Neural cell (in vitro differentiated cells): ENCODE results near the gene PRCP. TPM values are rescaled to one million over a fixed set of nuclear protein-coding genes. Genes with fewer than 3 reads are reported as not detected.

ENCODE experiments used
- H2AFZ ChIP-seq: fragments of 200-600, 300-800 bp; sonication (generic), shearing (Covaris generic); 2 replicates; pipeline ENCODE4 v1.6.0; 2014; ENCODE audit warnings: low read depth, mild to moderate bottlenecking, antibody characterized with exemption, low read length, moderate library complexity
- H3F3A ChIP-seq: fragments of 200-600 bp; shearing (Covaris generic); 2 replicates; pipeline ENCODE4 v1.6.1; 2016; ENCODE audit warnings: mild to moderate bottlenecking, moderate library complexity, mixed read lengths, antibody characterized with exemption, low read length; ENCODE audit not compliant: insufficient read depth, poor library complexity, severe bottlenecking
- H3K27ac ChIP-seq: fragments of 200-600, 300-800 bp; sonication (generic), shearing (Covaris generic); 2 replicates; pipeline ENCODE4 v1.5.1; 2014; ENCODE audit warnings: mild to moderate bottlenecking, low read length, moderate library complexity
- H3K27me3 ChIP-seq: fragments of 300-800, 200-600 bp; sonication (generic), shearing (Covaris generic); 2 replicates; pipeline ENCODE4 v1.6.0; 2014; ENCODE audit warnings: mild to moderate bottlenecking, low read depth, low read length, moderate library complexity; ENCODE audit not compliant: insufficient read depth
- H3K36me3 ChIP-seq: fragments of 300-800, 200-600 bp; sonication (generic), shearing (Covaris generic); 2 replicates; pipeline ENCODE4 v1.5.1; 2014; ENCODE audit warnings: mild to moderate bottlenecking, antibody characterized with exemption, low read length, moderate library complexity; ENCODE audit not compliant: insufficient read depth
- H3K4me2 ChIP-seq: fragments of 300-800, 200-600 bp; sonication (generic), shearing (Covaris generic); 2 replicates; pipeline ENCODE4 v1.6.0; 2014; ENCODE audit warnings: mild to moderate bottlenecking, low read length
- H3K4me3 ChIP-seq: fragments of 300-800, 200-600 bp; sonication (generic), shearing (Covaris generic); 2 replicates; pipeline ENCODE4 v1.5.1; 2014; ENCODE audit warnings: mild to moderate bottlenecking, low read length, moderate library complexity
- H3K79me2 ChIP-seq: fragments of 200-600 bp; shearing (Covaris generic); replicated peaks from 2 replicates; pipeline ENCODE4 v1.6.0; 2014; ENCODE audit warnings: mild to moderate bottlenecking, low read length, moderate library complexity; ENCODE audit not compliant: insufficient read depth
- H3K9ac ChIP-seq: fragments of 300-800, 200-600 bp; sonication (generic), shearing (Covaris generic); 2 replicates; pipeline ENCODE4 v1.6.1; 2016; ENCODE audit warnings: mild to moderate bottlenecking, low read length, mixed read lengths
- H3K9me2 ChIP-seq: fragments of 200-600 bp; shearing (Covaris generic); 2 replicates; pipeline ENCODE4 v1.6.1; 2016; ENCODE audit warnings: mild to moderate bottlenecking, low read length, mixed read lengths; ENCODE audit not compliant: insufficient read depth
- H3K9me3 ChIP-seq: fragments of 200-600, 300-800 bp; sonication (generic), shearing (Covaris generic); 2 replicates; pipeline ENCODE4 v1.6.1; 2016; ENCODE audit warnings: mild to moderate bottlenecking, mixed run types, low read length, moderate library complexity, mixed read lengths
- H4K20me1 ChIP-seq: fragments of 200-600 bp; shearing (Covaris generic); 2 replicates; pipeline ENCODE4 v1.6.1; 2016; ENCODE audit warnings: mild to moderate bottlenecking, mixed run types; ENCODE audit not compliant: insufficient read depth
- EZH2 ChIP-seq: fragments of 200-600, 300-800 bp; shearing (Covaris generic), sonication (generic); IDR thresholded peaks from 2 replicates; pipeline ENCODE4 v1.6.1; 2014; ENCODE audit warnings: antibody characterized with exemption, low read length, borderline replicate concordance, mild to moderate bottlenecking; ENCODE audit not compliant: insufficient read depth, poor library complexity, severe bottlenecking
- MXI1 ChIP-seq: fragments of 450-650 bp; conservative IDR thresholded peaks from 2 replicates; pipeline ENCODE4 v1.6.1; 2014; ENCODE audit warnings: antibody characterized with exemption, mild to moderate bottlenecking; ENCODE audit not compliant: poor library complexity, severe bottlenecking
- POLR2AphosphoS5 ChIP-seq: IDR thresholded peaks from 2 replicates; pipeline ENCODE4 v1.6.1; 2012
- SMC3 ChIP-seq: fragments of 450-650 bp; conservative IDR thresholded peaks from 2 replicates; pipeline ENCODE4 v1.6.1; 2014; ENCODE audit warnings: antibody characterized with exemption, mild to moderate bottlenecking, moderate library complexity; ENCODE audit not compliant: poor library complexity
- TAF1 ChIP-seq: IDR thresholded peaks from 2 replicates; pipeline ENCODE4 v1.6.1; 2012; ENCODE audit warnings: low read depth
- polyA plus RNA-seq: library from polyadenylated mRNA; depleted of rRNA; stranded (reverse); fragments of >200 nt; gene quantifications from 2 replicates; pipeline ENCODE4 v1.2.3, GENCODE V29; 2014
- TF ChIP-seq, protein P1 (sequence below): fragments of 450-650 bp; IDR thresholded peaks from 2 replicates; pipeline ENCODE4 v1.5.1; 2014; ENCODE audit warnings: antibody characterized with exemption, mild to moderate bottlenecking, moderate library complexity; ENCODE audit not compliant: poor library complexity, severe bottlenecking
- TF ChIP-seq, protein P2 (sequence below): IDR thresholded peaks from 2 replicates; pipeline ENCODE4 v1.6.1; 2012; ENCODE audit warnings: borderline replicate concordance

Gene PRCP
- polyA plus RNA-seq, 1 donor from 2014 or later: 6.1 TPM

DNA sequence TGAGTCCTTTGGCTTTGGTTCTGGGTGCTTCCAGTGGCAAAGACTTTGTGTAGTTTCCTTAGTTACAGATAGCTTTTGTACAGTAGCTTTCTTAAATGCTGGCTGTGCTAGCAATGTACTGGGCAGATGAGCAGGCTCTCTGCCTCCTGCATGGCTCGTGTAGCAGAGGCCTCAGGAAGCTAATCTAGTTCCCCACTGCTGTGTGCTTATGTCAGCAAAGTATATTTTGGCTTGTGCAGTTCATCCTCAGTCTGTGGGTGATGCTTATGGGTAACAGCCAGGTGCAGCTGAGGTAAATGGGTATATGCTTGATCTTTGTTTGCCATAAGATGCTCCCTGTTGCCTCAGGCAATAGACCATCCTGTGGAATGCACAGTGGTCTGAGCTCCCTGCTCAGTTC is 97.5 kb downstream of the PRCP start:
- Histone ChIP-seq H3K27ac (no peak overlapping the region), H3K9me2 (no peaks in the 10 kb centered on the region), H3K9me3 (no peaks in the 10 kb centered on the region), H3K4me3 (no peak overlapping the region), H3K27me3 (no peaks in the 10 kb centered on the region), H3K79me2 (no peaks in the 10 kb centered on the region), H3K4me2 (no peak overlapping the region), H4K20me1 (no peaks in the 10 kb centered on the region), H3K36me3 (no peaks in the 10 kb centered on the region), H3F3A (no peaks in the 10 kb centered on the region), H3K9ac (no peak overlapping the region), H2AFZ (no peak overlapping the region)
- TF ChIP-seq SMC3 (no peak), POLR2AphosphoS5 (no peak), TAF1 (no peak)
- TF ChIP-seq, protein P1, sequence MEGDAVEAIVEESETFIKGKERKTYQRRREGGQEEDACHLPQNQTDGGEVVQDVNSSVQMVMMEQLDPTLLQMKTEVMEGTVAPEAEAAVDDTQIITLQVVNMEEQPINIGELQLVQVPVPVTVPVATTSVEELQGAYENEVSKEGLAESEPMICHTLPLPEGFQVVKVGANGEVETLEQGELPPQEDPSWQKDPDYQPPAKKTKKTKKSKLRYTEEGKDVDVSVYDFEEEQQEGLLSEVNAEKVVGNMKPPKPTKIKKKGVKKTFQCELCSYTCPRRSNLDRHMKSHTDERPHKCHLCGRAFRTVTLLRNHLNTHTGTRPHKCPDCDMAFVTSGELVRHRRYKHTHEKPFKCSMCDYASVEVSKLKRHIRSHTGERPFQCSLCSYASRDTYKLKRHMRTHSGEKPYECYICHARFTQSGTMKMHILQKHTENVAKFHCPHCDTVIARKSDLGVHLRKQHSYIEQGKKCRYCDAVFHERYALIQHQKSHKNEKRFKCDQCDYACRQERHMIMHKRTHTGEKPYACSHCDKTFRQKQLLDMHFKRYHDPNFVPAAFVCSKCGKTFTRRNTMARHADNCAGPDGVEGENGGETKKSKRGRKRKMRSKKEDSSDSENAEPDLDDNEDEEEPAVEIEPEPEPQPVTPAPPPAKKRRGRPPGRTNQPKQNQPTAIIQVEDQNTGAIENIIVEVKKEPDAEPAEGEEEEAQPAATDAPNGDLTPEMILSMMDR: no peak

DNA sequence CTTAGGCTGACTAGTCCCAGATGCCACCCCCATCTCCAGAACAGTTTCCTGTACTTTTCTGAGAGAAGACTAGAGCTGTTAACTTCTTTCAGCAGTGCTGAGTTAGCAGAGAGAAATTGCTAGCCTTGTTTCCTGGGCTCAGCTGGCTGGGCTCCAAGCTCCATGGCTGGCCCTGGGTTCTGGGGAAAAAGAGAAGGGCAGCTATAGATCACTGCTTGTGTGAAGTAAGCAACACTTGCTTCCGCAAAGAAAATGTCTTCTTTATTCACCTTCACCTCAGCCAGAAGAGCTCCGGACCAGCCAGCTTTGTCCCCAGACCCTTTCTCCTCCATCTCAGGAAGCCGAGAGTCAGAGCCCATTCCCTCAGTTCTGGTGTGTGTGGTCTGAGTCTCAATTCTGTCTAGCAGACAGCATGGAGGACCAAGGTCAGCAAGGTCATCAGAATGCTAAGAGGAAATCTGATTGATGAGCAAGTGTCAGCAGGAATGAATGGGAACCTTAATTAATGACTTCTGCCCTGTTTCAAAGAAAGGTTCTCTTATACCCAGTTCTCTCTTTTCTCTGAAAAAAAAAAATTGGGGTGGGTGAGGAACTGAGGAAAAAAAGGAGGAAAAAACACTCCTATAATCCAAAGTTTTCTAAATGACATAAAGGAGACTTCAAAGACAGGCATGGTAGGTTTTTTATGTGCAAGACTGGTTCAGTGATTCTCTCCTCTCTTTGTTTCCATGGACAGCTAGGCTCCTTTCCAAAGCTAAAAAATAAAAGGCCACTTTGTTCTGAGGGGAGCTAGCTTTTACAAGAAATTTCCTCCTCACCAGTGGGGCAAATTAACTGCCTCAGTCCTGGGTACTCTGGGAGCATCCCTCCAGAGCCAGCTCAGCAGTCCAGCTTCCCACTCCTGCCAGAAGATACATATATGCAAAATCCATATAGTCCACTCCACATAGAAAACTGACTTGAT is 103.0 kb downstream of the PRCP start:
- Histone ChIP-seq H3F3A (no peaks in the 10 kb centered on the region), H3K27me3 (no peaks in the 10 kb centered on the region), H3K4me3 (no peak overlapping the region), H3K79me2 (no peaks in the 10 kb centered on the region), H3K36me3 (no peaks in the 10 kb centered on the region), H3K9me3 (no peaks in the 10 kb centered on the region), H3K27ac (no peak overlapping the region), H3K9ac (no peak overlapping the region), H3K4me2 (no peak overlapping the region), H4K20me1 (no peaks in the 10 kb centered on the region), H3K9me2 (no peaks in the 10 kb centered on the region), H2AFZ (no peak overlapping the region)
- no peak for TF ChIP-seq EZH2
- no peak for TF ChIP-seq MXI1
- no peak for TF ChIP-seq SMC3
- no peak for TF ChIP-seq TAF1
- TF ChIP-seq, protein P2, sequence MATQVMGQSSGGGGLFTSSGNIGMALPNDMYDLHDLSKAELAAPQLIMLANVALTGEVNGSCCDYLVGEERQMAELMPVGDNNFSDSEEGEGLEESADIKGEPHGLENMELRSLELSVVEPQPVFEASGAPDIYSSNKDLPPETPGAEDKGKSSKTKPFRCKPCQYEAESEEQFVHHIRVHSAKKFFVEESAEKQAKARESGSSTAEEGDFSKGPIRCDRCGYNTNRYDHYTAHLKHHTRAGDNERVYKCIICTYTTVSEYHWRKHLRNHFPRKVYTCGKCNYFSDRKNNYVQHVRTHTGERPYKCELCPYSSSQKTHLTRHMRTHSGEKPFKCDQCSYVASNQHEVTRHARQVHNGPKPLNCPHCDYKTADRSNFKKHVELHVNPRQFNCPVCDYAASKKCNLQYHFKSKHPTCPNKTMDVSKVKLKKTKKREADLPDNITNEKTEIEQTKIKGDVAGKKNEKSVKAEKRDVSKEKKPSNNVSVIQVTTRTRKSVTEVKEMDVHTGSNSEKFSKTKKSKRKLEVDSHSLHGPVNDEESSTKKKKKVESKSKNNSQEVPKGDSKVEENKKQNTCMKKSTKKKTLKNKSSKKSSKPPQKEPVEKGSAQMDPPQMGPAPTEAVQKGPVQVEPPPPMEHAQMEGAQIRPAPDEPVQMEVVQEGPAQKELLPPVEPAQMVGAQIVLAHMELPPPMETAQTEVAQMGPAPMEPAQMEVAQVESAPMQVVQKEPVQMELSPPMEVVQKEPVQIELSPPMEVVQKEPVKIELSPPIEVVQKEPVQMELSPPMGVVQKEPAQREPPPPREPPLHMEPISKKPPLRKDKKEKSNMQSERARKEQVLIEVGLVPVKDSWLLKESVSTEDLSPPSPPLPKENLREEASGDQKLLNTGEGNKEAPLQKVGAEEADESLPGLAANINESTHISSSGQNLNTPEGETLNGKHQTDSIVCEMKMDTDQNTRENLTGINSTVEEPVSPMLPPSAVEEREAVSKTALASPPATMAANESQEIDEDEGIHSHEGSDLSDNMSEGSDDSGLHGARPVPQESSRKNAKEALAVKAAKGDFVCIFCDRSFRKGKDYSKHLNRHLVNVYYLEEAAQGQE: no peak

DNA sequence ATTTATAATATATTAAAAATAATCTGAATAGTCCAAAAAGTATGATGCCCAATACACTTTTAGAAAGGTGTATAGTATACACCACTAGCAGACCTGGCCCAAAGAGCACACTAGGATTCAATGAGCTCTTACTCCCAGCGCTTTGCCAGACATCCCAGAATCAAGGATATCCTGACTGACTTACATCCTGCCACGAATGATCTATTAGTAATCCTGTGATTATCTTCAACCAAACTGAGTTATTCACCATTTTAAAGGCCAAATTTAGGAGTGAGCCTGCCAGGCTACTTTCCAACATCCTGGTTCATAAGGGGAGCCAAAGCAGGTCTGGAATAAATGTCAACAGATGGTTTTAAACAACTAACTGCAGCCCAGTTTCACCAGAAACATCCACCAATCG is 105.7 kb downstream of the PRCP start:
- Histone ChIP-seq H4K20me1 (no peaks in the 10 kb centered on the region), H3K79me2 (no peaks in the 10 kb centered on the region), H3K27ac (no peak overlapping the region), H3K9me3 (no peaks in the 10 kb centered on the region), H3K4me2 (no peak overlapping the region), H3K9ac (no peak overlapping the region), H2AFZ (no peak overlapping the region), H3F3A (no peaks in the 10 kb centered on the region), H3K4me3 (no peak overlapping the region), H3K9me2 (no peaks in the 10 kb centered on the region), H3K36me3 (no peaks in the 10 kb centered on the region), H3K27me3 (no peaks in the 10 kb centered on the region)
- TF ChIP-seq, protein P2: no peak
